OCI-LY3 (cell line): ENCODE measurements around the gene DDX1.

Source experiments
- EZH2phosphoT487 ChIP-seq: fragments of 200-600 bp; shearing (Covaris generic); IDR thresholded peaks from 2 replicates; pipeline ENCODE4 v1.6.1; 2018; ENCODE audit warnings: antibody characterized with exemption, mixed run types, low read depth
- TF ChIP-seq, protein P1 (sequence below): fragments of 200-600, 300-600 bp; sonication (generic); IDR thresholded peaks from 2 replicates; pipeline ENCODE4 v1.5.1; 2014; ENCODE audit warnings: antibody characterized with exemption, low read length, low read depth

DNA sequence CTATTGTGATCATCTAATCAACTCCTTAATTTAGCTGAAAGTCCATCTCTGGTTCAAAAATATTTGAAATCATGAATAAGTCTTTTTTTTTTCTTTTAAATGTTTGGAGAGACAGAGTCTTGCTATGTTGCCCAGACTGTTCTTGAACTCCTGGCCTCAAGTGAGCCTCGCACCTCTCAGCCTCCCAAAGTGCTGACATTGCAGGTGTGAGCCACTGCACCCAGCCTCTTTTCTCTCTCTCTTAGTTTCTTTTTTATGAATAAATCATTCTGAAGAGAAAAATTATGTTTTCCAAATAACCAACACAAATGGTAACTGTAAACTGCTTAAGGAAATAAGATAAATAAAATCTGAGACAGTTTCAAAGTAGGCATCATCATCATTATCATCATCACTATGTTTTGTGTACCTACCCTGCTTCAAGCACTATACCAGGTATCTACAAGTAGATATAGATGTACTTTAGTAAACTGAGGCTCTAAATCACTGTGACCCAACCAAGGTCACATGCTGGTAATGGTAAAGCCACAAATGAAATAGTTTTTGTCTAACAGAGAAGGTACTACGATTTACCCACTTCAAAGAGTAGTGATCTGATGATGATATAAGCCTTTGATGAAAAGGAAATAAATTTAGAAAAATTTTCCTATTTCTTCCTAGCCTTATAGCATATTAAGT, 25.5 kb upstream of the DDX1 start:
- TF ChIP-seq, protein P1, sequence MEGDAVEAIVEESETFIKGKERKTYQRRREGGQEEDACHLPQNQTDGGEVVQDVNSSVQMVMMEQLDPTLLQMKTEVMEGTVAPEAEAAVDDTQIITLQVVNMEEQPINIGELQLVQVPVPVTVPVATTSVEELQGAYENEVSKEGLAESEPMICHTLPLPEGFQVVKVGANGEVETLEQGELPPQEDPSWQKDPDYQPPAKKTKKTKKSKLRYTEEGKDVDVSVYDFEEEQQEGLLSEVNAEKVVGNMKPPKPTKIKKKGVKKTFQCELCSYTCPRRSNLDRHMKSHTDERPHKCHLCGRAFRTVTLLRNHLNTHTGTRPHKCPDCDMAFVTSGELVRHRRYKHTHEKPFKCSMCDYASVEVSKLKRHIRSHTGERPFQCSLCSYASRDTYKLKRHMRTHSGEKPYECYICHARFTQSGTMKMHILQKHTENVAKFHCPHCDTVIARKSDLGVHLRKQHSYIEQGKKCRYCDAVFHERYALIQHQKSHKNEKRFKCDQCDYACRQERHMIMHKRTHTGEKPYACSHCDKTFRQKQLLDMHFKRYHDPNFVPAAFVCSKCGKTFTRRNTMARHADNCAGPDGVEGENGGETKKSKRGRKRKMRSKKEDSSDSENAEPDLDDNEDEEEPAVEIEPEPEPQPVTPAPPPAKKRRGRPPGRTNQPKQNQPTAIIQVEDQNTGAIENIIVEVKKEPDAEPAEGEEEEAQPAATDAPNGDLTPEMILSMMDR, result no peak
- TF ChIP-seq EZH2phosphoT487, result no peak
